Keratinocyte (primary cell): ENCODE data around the gene MEAF6. TPM values are rescaled to one million over a fixed set of nuclear protein-coding genes. Genes with fewer than 3 reads are reported as not detected.

ENCODE experiments used
- DNase-seq: peaks from one replicate; pipeline ENCODE4 v3.0.0-alpha.2; 2011; ENCODE audit warnings: low read depth, missing footprints, low spot score
- FAIRE-seq: peaks from 2 replicates; lab custom pipeline; 2011; peaks lifted over from hg19 to GRCh38; lab: Jason Lieb, UNC
- H2AFZ ChIP-seq: 2 replicates; pipeline ENCODE4 v1.6.0; 2012; ENCODE audit warnings: low read length, control low read depth, inconsistent platforms; ENCODE audit not compliant: control insufficient read depth
- H3K27ac ChIP-seq: 2 replicates; pipeline ENCODE4 v1.5.1; 2011; ENCODE audit warnings: low read length; ENCODE audit not compliant: control insufficient read depth, insufficient read depth
- H3K27me3 ChIP-seq: 3 replicates; pipeline ENCODE4 v1.6.0; 2011; ENCODE audit warnings: low read length; ENCODE audit not compliant: control insufficient read depth, insufficient read depth; ENCODE audit errors: extremely low read depth
- H3K36me3 ChIP-seq, 2 experiments: 2 replicates in 1 of 2; 3 replicates in 1 of 2; pipeline ENCODE4 v1.5.1; 2011; ENCODE audit warnings: low read length in 2 of 2, mild to moderate bottlenecking in 1 of 2; ENCODE audit not compliant: control insufficient read depth in 2 of 2, insufficient read depth in 2 of 2; ENCODE audit errors: extremely low read depth in 1 of 2
- H3K4me1 ChIP-seq: 3 replicates; pipeline ENCODE4 v1.5.1; 2011; ENCODE audit warnings: low read length; ENCODE audit not compliant: control insufficient read depth, insufficient read depth; ENCODE audit errors: extremely low read depth
- H3K4me2 ChIP-seq: 3 replicates; pipeline ENCODE4 v1.6.0; 2011; ENCODE audit warnings: low read depth, low read length; ENCODE audit not compliant: control insufficient read depth, insufficient read depth; ENCODE audit errors: extremely low read depth
- H3K4me3 ChIP-seq, 3 experiments: fragments of 200-600 bp in 1 of 3; sonication (generic) in 1 of 3; 2 replicates in 2 of 3; 3 replicates in 1 of 3; pipeline ENCODE4 v1.5.1; 2011 to 2016; ENCODE audit warnings: low read length in 3 of 3, mild to moderate bottlenecking in 3 of 3, control low read depth in 2 of 3, inconsistent platforms in 1 of 3, low read depth in 1 of 3, mixed read lengths in 1 of 3, mixed run types in 1 of 3, moderate library complexity in 1 of 3; ENCODE audit not compliant: control insufficient read depth in 2 of 3, insufficient read depth in 2 of 3; ENCODE audit errors: extremely low read depth in 1 of 3
- H3K79me2 ChIP-seq: 2 replicates; pipeline ENCODE4 v1.6.0; 2012; ENCODE audit warnings: low read length; ENCODE audit not compliant: control insufficient read depth, insufficient read depth
- H3K9ac ChIP-seq: 3 replicates; pipeline ENCODE4 v1.6.0; 2011; ENCODE audit warnings: low read length; ENCODE audit not compliant: control insufficient read depth, insufficient read depth; ENCODE audit errors: extremely low read depth
- H3K9me1 ChIP-seq: 3 replicates; pipeline ENCODE4 v1.6.0; 2011; ENCODE audit warnings: low read length; ENCODE audit not compliant: control insufficient read depth, insufficient read depth; ENCODE audit errors: extremely low read depth
- H3K9me3 ChIP-seq: 2 replicates; pipeline ENCODE4 v1.5.1; 2012; ENCODE audit warnings: low read depth, low read length; ENCODE audit not compliant: control insufficient read depth
- H4K20me1 ChIP-seq: 3 replicates; pipeline ENCODE4 v1.6.0; 2011; ENCODE audit warnings: low read length; ENCODE audit not compliant: control insufficient read depth, insufficient read depth; ENCODE audit errors: extremely low read depth
- CTCF ChIP-seq, 3 experiments: IDR thresholded peaks in 1 of 3; conservative IDR thresholded peaks in 1 of 3; optimal IDR thresholded peaks in 1 of 3; 2 replicates in 2 of 3; 3 replicates in 1 of 3; pipeline versions ENCODE3 to v1.5.1; 2011; ENCODE audit warnings: low read length in 3 of 3, mild to moderate bottlenecking in 3 of 3, moderate library complexity in 2 of 3, control low read depth in 1 of 3, inconsistent platforms in 1 of 3; ENCODE audit not compliant: insufficient read depth in 2 of 3; ENCODE audit errors: extremely low read depth in 1 of 3
- EZH2 ChIP-seq: IDR thresholded peaks from one replicate; pipeline ENCODE4 v1.6.1; 2012; ENCODE audit warnings: inconsistent platforms, mild to moderate bottlenecking, low read length, moderate library complexity
- dilution Hi-C: fragments of 300-500 bp; cut with MboI; formaldehyde crosslinking; loops from one replicate; pipeline ENCODE4 v1.7.0; 2020; ENCODE audit warnings: low sequenced_read_pairs; ENCODE audit not compliant: extremely low pct_ligation_motif_present
- polyA plus RNA-seq, 5 experiments: library from polyadenylated mRNA; depleted of rRNA in 3 of 5; stranded (reverse) in 3 of 5; stranded (forward) in 1 of 5; unstranded in 1 of 5; fragments of >200 nt; gene quantifications; 1 replicate in 1 of 5; 2 replicates in 3 of 5; 3 replicates in 1 of 5; pipeline versions ENCODE4 v1.2.1 to v1.2.3, GENCODE V29; 2011 to 2012; ENCODE audit warnings: missing spikeins in 2 of 5, low read depth in 1 of 5, low replicate concordance in 1 of 5

Gene MEAF6
- polyA plus RNA-seq, 1 donor (not counting 4 experiments of a cell fraction or from before 2014, with no cell fraction given), result 51.9 TPM

- Histone ChIP-seq H3K9ac (peak within 1 kb of the TSS; percentile 99), H3K27ac (peak within 1 kb of the TSS; percentile 99), H3K27me3 (no peaks in the 10 kb centered on the region), H3K9me3 (no peaks in the 10 kb centered on the region), H3K4me1 (peaks cover 57% of the 10 kb centered on the region), H3K9me1 (peaks cover 4% of the 10 kb centered on the region), H3K4me2 (peak within 1 kb of the TSS; percentile 96), H2AFZ (peak within 1 kb of the TSS; percentile 95), H4K20me1 (peaks cover 12% of the 10 kb centered on the region), H3K4me3 (peak within 1 kb of the TSS; percentile 57 to 99 (median 94)), H3K79me2 (peaks cover 50% of the 10 kb centered on the region), H3K36me3 (peaks cover 9 to 34% of the 10 kb centered on the region in 2 experiments)
- DNase-seq (peak; percentile 48), FAIRE-seq (no peak)
- TF ChIP-seq EZH2 (no peak), CTCF (optimal IDR thresholded peaks at IDR 0.05 in 1 of 3, IDR thresholded peaks at IDR 0.05 in 1 of 3, conservative IDR thresholded peaks at IDR 0.05 in 1 of 3; ENCODE audit: extremely low read depth in 1 of 3, insufficient read depth in 2 of 3, low read length in 3 of 3) (no peak)
- dilution Hi-C loops, result no loop called here
Observed at GRCh38 chr1:37474046-37474696, 40.4 kb downstream of the MEAF6 start, which contains the start of gene ZC3H12A. Gene ZC3H12A, plus strand, starts transcription at chr1:37474580. Its CDS starts 917 bp downstream, at chr1:37475497.

GRCh38 chr1:37473431-37474045 is 41.0 kb downstream of the MEAF6 start:
- Histone ChIP-seq H3K36me3 (peaks cover 9 to 34% of the 10 kb centered on the region in 2 experiments), H2AFZ (peak overlapping the region; percentile 95), H3K9me3 (no peaks in the 10 kb centered on the region), H3K4me2 (peak overlapping the region; percentile 91), H3K9ac (peak overlapping the region; percentile 76), H3K4me1 (peaks cover 52% of the 10 kb centered on the region), H3K4me3 (peak overlapping the region; percentile 48 to 86 (median 74)), H4K20me1 (peaks cover 12% of the 10 kb centered on the region), H3K27ac (peak overlapping the region; percentile 82), H3K9me1 (peaks cover 4% of the 10 kb centered on the region), H3K79me2 (peaks cover 46% of the 10 kb centered on the region), H3K27me3 (no peaks in the 10 kb centered on the region)
- dilution Hi-C loops, result no loop called here
- no peak for TF ChIP-seq CTCF (optimal IDR thresholded peaks at IDR 0.05 in 1 of 3, IDR thresholded peaks at IDR 0.05 in 1 of 3, conservative IDR thresholded peaks at IDR 0.05 in 1 of 3; ENCODE audit: extremely low read depth in 1 of 3, insufficient read depth in 2 of 3, low read length in 3 of 3)
- no peak for TF ChIP-seq EZH2
- no peak for DNase-seq
- FAIRE-seq, result no peak
